22Rv1 (cell line): ENCODE measurements around the gene TMEM143.
"Not testable (repeated sequence)": the region's sequence is repeated elsewhere in the genome, so short reads cannot be mapped to it uniquely, and the experiment has no call there.

ENCODE experiments used
- ZFX ChIP-seq: fragments of 450-650 bp; IDR thresholded peaks from 2 replicates; pipeline ENCODE4 v1.6.1; 2017; ENCODE audit warnings: antibody characterized with exemption, borderline replicate concordance
- TF ChIP-seq, protein P1 (sequence below): fragments of 450-650 bp; IDR thresholded peaks from 2 replicates; pipeline ENCODE4 v1.5.1; 2017; ENCODE audit warnings: mild to moderate bottlenecking

DNA sequence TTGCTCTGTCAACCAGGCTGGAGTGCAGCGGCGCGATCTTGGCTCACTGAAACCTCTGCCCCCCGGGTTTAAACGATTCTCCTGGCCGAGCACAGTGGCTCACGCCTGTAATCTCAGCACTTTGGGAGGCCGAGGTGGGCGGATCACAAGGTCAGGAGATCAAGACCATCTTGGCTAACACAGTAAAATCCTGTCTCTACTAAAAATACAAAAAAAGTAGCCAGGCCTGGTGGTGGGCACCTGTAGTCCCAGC is 46.1 kb downstream of the TMEM143 start:
- TF ChIP-seq, protein P1, sequence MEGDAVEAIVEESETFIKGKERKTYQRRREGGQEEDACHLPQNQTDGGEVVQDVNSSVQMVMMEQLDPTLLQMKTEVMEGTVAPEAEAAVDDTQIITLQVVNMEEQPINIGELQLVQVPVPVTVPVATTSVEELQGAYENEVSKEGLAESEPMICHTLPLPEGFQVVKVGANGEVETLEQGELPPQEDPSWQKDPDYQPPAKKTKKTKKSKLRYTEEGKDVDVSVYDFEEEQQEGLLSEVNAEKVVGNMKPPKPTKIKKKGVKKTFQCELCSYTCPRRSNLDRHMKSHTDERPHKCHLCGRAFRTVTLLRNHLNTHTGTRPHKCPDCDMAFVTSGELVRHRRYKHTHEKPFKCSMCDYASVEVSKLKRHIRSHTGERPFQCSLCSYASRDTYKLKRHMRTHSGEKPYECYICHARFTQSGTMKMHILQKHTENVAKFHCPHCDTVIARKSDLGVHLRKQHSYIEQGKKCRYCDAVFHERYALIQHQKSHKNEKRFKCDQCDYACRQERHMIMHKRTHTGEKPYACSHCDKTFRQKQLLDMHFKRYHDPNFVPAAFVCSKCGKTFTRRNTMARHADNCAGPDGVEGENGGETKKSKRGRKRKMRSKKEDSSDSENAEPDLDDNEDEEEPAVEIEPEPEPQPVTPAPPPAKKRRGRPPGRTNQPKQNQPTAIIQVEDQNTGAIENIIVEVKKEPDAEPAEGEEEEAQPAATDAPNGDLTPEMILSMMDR: not testable (repeated sequence)
- TF ChIP-seq ZFX: not testable (repeated sequence)
